HG02870 (cell line): ENCODE measurements around the gene FBXO28.

Experiments
- ATAC-seq: cut with Tn5 transposase; IDR thresholded peaks from one replicate; pipeline ENCODE4 v1.9.1; 2021; ENCODE audit warnings: mild to moderate bottlenecking, moderate library complexity; ENCODE audit not compliant: unreplicated experiment

FBXO28 gene

DNA sequence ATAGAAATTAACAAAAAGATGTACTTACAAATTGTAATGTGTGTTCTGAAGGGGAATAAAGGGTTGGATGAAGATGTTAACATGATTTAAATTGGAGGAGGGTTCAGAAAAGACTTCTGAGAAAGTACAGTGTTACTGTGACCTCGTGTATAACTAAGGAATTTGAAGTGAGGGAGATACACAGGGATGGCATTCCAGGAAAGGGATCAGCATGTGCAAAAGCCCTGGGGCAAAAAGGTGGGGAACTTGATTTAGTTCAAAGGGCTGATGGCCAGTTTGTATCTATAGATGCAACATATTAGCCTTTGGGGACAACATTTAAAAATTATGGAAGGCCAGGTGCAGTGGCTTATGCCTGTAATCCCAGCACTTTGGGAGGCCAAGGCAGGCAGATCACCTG lies 35.8 kb downstream of the FBXO28 start:
- no peak for ATAC-seq

DNA sequence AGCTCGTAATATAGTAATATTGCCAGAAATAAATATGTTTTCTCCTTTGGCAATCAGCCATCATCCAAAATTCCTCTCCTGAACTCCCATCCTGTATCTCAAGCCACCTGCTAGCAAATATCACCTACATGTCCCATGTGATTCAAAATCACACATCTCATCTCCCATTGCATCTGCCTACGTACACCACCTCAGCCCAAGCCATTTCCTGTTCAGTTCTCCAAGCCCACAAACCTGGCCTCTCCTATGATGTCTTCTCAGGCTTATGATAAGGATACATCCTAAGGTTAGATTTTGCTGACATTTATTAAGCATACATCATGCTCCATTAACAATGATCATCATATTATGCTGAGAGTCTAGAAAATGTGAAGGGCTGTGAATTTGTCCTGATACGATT lies 37.2 kb downstream of the FBXO28 start:
- ATAC-seq = no peak

DNA sequence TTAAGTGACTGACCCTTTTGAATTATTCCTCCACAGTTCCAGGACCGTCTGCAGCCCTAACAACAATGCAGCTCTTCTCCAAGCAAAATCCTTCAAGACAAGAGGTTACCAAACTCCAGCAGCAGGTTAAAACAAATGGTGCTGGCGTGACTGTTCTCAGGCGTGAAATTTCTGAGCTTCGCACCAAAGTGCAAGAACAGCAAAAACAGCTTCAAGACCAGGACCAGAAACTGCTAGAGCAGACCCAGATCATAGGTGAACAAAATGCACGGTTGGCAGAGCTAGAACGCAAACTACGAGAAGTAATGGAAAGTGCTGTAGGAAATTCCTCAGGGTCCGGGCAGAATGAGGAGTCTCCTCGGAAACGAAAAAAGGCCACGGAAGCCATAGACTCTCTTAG lies 43.4 kb downstream of the FBXO28 start:
- no peak for ATAC-seq

DNA sequence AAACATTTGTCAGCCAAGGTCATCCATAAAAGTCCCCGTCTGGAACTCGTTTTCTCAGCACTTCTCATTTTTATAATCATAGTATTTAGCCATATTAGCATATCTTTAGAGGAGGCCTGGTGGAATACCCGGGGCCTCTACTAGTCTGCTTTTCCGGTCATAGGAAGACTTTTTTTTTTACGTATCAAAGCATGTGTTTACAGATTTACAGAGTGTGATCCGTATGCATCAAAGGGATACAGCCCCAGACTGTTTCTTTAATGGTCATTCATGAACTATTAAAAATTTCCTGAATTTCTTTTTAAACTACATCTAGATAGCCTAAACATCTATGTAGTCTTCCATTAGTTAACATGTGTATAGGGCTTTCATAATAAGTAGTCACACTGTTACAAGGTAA lies 45.6 kb downstream of the FBXO28 start:
- ATAC-seq = no peak

DNA sequence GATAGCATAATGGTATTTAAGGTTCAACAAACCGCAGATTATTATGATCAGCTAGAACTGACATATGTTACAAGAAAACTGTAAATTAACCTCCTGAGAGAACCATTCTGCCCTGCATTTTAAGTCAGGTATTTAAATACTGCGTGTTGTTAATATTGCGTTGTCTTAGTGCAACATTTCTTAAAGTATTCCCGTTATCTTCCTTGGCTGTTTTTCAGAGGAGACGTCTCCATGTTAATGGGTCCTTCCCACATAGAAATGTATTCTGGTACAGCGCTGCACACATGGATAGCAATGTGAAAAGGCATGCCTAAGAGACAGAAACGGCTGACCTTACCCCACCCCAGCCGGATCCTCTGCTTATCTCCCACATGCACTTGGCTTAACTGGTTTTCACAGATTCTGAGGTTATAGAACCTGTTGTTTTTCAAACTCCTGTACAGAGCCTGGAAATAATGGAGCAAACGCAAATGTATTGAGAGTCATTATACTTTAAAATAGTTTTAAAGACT lies 46.3 kb downstream of the FBXO28 start:
- no peak for ATAC-seq

DNA sequence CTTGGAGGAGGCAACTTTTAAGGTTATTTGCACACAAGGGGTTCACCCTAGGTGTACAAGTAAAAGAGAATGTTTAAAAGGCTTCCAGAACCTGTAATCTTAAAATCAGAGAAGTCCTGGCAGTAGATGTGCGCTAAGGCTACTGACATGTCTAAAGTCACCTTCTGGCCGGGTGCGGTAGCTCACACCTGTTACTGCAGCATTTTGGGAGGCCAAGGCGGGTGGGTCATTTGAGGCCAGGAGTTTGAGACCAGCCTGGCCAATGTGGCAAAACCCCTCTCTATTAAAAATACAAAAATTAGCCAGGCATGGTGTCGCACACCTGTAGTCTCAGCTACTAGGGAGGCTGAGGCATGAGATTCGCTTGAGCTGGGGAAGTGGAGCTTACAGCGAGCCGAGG lies 48.9 kb downstream of the FBXO28 start:
- no peak for ATAC-seq

DNA sequence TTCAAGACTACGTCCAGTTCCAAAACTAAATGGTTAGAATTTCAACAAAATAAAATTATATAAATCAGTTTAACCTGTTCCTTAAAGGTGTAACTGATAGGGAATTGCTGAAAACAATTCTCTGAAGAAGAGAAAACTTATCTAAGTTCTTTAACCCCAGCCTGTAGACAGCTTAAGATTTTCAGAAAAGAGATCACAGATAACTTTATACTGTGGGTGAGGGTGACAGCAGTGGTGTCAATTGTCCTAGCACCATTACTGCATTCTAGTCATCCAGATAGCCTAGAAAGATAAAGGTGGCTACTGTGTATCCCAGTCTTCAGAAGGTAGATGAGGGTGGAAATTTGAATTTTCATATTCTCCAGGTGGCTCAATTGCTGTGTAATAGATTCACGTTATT lies 49.4 kb downstream of the FBXO28 start:
- ATAC-seq = no peak

DNA sequence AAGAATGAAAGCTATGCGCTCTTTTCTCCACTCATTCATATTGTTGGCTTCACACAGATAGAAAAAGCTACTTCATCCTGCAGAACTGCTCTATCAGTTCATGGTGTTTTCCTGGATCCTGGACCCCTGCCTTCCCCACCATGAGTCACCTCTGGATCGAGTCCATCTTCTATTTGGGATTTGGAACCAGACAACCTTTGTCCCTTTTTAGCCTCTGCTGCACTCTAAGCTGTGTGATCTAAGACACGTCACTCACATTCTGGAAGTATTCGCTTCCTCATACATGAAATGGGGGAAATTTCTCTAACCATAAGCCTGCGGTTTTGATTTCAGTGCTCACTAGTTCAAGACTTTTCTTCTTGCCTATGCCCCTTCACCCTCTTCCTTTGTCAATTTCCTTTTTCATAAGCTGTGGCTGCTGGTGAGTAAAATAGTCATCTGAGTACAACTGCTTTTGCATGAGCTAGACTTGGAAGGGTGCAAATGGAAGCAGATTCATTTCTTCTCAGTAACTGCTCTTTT lies 55.0 kb downstream of the FBXO28 start:
- ATAC-seq = peak; percentile 92

DNA sequence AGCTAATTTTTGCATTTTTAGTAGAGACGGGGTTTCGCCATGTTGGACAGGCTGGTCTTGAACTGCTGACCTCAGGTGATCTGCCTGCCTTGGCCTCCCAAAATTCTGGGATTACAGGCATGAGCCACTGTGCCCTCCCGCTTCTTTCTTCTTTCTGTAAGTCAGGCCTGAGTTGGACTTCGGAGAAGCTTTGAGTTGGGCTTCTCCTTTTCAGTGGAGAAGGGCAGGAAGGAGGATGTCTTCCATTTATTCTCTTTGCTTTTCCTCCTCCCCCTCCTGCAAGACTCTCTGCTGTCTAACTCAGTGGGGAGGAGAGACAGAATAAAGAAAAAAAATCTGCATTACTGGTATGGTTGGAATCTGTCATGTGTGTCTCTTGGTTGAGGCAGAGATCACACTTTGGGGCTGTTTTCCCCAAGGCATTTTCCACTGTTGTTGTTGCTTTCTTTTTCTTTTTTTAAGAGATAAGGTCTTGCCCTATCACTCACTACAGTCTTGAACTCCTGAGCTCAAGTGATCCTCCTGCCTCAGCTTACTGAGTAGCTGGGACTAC lies 55.9 kb downstream of the FBXO28 start:
- no peak for ATAC-seq

DNA sequence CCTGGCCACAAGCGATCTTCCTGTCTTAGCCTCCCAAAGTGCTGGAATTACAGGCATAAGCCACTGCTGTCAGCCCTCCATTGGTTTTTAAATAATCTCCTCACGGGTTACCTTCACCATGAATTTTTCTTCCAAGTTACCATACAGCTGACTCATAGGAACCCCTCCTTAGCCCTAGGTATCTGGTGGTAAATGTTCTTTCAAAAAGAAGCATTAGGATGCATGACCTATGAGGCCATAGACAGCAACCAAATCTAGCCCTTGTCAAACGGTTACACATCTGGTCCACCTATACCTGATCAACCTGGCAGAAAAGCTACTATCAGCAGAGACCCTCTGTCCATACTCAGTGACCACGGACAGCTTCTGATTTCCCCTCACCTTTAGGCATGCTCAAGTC lies 56.4 kb downstream of the FBXO28 start:
- no peak for ATAC-seq

DNA sequence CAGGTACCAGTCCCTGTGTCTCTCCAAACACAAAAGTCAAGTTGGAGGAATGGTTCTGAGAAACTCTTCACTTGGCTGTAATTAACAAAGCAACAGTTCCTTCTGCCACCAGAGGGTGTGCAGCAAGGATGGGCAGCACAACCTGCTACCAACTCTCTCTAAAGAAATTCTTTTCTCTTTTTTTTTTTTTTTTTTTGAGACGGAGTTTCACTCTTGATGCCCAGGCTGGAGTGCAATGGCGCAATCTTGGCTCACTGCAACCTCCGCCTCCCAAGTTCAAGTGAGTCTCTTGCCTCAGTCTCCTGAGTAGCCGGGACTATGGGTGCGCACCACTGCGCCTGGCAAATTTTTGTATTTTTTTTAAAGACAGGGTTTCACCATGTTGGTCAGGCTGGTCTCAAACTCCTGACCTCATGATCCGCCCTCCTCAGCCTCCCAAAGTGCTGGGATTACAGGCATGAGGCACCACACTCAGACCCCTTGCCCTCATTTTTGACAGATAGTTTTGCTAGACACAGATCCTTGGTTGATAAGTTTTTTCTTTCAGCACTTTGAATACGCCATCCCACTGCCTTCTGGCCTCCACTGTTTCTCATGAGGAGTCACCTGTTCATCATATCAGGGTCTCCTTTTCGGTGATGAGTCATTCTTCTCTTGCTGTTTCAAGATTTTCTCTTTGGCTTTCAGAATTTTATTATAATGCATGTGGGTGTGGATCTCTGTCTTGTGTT lies 57.0 kb downstream of the FBXO28 start:
- no peak for ATAC-seq

DNA sequence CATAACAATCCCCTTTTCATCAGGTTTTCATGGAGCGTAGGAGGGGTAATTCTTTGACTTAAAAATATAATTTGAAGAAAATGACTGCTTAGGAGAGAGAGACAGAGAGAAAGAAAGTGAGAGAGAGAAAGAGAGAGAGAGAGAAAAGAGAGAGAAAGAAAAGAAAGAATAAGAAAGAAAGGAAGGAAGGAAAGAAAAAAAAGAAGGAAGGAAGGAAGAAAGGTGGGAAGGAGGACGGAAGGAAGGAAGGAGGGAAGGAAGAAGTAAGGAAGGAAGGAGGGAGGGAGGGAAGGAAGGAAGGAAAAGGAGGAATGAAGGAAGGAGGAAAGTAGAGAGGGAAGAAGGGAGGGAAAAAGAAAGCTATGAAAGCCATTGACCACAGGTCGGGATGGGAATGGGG lies 58.3 kb downstream of the FBXO28 start:
- no peak for ATAC-seq

DNA sequence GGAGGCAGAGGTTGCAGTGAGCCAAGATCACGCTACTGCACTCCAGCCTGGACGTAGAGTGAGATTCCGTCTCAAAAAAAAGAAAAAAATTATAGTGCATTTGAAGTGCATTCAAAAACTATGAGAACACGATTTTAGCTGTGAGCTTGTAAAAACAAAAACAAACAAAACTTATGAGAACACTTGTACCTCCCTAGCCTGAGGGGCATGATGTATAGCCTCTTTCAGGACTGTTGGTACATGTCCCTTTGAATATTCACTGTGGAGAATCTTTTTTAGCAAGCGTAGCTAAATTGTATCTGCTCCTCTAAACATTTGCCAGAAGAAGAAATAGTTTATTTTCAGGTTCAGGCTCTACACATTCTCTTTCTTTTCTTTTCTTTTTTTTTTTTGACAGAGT lies 59.6 kb downstream of the FBXO28 start:
- ATAC-seq = no peak

DNA sequence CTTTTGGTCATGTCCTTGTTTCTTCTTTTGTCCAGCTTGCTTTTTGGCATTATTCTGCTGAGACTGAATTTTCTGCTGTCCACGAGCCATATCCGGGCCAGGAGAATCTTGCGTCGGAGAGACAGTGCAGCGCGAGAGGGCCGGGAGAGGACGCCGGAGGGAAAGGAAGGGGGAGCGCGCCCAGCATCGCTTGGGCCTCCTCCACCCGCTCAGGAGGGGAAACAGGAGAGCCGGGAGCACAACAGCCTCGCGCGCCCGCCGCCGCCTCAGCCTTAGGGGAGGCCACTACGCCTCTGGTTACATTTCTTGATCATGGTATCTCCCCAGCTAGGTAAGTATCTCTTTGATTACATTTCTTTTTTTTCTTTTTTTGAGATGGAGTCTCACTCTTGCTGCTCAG lies 61.7 kb downstream of the FBXO28 start:
- ATAC-seq = no peak

DNA sequence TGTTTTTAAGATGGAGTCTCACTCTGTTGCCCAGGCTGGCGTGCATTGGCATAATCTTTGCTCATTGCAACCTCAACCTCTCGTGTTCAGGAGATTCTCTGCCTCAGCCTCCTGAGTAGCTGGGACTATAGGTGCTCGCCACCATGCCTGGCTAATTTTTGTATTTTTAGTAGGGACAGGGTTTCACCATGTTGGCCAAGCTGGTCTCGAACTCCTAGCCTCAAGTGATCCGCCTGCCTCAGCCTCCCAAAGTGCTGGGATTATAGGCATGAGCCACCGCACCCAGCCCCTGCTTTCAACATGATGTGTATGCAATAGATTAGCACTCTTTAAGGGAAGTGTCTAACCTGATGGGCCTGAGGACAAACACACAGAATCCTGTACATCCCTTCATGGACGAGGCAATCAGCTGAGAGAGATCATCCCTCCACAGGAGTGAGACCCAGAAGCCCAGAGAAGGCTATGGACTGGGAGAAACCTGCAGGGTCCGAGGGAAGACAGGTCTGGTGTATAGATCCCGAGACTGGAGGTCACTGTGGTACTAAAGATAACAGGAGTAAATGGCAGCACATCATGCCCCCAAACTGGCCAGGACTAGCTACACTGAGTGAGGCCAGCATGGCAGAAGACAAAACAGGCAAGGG lies 63.6 kb downstream of the FBXO28 start:
- ATAC-seq = no peak

DNA sequence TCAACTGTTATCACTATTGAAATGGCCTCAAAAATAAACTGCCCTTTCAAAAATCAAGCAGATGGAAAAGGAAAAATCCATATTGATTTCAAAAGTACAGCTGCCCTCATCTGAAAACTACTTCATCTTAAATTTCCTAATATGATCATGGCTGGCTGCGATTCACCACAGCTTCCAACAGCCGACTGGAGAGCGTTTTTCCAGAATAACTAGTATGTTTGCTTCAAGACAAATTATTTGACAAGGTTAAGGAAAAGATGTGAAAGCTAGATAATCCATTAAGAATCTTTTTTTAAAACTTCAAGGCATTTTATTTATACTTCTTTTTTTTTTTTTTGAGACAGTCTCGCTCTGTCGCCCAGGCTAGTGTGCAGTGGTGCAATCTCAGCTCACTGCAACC lies 65.0 kb downstream of the FBXO28 start:
- no peak for ATAC-seq

DNA sequence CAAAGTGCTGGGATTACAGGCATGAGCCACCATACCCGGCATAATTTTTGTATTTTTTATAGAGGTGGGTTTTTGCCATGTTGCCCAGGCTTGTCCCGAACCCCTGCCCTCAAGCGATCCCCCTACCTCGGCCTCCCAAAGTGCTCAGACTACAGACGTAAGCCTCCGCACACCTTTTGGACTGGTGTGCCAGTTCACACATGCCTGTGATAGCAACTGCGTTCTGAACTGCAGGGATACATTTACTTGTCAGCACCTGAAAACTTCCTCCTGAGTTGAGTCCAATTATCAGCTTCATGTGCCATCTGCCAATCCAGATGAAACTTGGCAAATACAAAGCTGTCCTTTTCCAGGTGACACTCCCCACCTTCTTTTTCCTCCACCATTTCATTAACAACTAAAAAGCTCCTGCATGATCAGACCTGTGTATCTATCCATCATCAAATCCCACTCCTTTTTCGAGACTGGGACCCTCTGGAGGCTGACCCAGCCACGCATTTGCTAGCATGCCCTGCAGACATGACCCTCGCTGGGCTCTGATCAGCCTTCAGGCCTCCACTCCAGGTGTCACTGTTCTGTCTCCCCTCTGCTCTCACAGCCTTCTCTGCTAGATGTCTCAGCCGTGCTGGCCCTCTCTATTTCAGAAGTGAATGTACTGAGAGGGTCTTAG lies 67.0 kb downstream of the FBXO28 start:
- no peak for ATAC-seq

DNA sequence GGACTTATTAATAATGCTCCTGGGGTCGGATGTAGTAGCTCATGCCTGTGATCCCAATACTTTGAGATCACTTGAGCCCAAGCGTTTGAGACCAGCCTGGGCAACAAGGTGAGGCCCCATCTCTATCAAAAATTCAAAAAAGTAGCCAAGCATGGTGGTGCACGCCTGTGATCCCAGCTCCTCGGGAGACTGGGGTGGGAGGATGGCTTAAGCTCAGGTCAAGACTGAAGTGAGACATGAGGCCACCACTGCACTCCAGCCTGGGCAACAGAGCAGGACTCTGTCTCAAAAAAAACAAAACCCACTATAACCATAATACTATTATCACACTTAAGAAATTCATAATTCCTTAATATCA lies 67.5 kb downstream of the FBXO28 start:
- ATAC-seq = no peak

DNA sequence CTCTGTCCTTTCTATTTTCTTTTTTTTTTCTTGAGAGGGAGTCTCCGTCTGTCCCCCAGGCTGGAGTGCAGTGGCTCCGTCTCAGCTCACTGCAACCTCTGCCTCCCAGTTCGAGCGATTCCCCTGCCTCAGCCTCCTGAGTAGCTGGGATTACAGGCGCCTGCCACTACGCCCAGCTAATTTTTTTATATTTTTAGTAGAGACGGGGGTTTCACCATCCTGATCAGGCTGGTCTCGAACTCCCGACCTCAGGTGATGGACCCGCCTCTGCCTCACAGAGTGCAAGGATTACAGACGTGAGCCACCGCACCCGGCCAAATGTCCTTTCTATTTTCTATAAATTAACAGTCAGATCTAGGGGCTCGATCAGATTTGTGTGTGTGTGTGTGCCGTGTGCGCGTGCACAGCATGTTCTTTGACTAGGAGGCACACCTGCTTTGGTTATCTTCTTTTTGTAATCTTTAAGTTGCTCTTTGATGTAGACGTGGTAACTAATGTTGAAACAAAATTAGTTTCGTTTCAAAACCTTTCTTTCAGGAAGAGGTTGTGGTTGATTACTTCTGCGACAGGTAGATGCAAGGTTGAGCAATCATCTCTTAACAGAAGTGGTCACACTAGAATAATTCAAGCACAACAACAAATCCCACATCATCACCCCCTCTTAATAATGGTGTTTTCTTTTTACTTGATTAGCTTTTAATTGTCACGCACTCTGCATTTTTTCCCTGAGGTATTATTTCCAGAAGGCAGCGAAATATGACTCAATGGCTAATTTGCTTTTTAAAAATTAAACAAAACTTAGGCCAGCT lies 68.3 kb downstream of the FBXO28 start:
- ATAC-seq = peak; percentile 43

DNA sequence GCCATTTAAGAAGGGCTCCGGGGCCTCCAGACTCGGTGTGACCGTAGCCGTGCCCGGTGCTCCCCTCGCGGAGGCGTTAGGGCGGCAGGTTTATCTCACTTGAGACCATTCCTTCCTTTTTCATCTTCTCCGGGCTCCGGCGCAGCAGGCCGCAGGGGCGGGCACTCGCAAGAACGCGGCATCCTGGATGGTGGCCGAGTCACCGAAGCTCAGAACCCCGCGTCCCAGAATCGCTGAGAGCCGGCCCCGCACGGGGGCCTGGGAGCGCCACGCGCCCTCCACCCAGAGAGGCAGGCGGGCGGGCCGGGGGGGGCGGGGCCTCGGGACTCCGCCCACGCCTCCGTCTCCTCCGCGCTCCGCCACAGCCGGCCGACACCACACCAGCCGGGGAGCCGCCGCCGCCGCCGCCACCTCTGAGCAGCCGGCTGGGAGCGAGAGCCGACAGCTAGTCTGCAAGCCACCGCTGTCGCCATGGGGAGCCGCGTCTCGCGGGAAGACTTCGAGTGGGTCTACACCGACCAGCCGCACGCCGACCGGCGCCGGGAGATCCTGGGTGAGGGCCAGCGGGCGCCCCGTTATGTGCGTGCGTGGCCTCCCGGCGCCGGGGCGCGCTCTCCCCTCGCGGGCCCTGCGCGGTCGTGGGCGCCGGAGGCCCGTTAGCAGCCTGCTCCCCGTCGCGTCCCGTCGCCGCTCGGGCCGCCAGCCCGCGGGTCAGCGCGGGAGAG lies 69.1 kb downstream of the FBXO28 start, which contains the start of gene DEGS1:
Gene DEGS1, plus strand, starts transcription at position 375 of the 725 bp plus-strand sequence. Its CDS starts 97 bp downstream, at position 472.
- ATAC-seq = peak; percentile 60
